HG02973 (cell line): ENCODE results near the gene HSD3B7.

Experiments
- ATAC-seq: cut with Tn5 transposase; IDR thresholded peaks from one replicate; pipeline ENCODE4 v1.9.1; 2021; ENCODE audit warnings: moderate library complexity; ENCODE audit not compliant: unreplicated experiment

HSD3B7 gene

DNA sequence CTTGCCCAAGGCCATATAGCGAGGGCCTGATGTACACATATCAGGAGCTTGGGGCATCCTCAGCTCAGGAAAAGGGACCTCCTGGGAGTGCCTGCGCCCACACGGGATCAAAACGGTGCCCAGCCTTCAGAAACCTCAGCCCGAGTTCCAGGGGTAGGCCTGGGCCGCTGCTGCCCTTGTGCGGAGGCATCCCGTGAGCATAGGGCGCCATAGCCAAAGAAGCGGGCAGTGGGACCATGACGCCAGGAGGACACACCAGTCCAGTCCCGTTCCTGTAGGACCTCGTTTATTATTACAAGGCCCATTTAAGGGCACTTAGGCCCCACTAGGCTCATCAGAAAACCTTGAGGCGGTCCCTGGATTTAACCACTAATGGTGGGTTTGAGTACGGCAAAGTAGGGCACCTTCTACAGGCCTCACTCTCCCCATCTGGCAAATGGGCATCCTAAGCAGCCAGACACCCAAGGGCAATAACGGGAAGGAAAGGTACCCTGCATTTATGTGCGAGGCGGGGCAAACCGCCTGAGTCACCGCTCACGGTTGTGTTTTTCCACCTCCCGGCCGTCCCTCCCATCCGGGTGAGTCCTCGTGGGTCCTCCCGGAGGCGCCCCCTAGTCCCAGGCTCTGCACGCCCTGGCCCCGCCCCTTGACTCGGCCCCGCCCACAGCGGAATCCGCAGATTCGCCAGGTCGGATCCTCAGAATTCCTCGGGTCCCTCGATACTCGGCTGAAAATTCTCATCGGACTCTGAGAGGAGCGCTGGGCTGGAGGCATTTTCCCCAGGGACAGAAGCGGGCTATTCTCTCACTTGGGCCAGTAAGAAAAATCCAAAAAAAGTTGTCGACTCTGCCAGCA lies 28.2 kb upstream of the HSD3B7 start:
- peak; percentile 28 for ATAC-seq

DNA sequence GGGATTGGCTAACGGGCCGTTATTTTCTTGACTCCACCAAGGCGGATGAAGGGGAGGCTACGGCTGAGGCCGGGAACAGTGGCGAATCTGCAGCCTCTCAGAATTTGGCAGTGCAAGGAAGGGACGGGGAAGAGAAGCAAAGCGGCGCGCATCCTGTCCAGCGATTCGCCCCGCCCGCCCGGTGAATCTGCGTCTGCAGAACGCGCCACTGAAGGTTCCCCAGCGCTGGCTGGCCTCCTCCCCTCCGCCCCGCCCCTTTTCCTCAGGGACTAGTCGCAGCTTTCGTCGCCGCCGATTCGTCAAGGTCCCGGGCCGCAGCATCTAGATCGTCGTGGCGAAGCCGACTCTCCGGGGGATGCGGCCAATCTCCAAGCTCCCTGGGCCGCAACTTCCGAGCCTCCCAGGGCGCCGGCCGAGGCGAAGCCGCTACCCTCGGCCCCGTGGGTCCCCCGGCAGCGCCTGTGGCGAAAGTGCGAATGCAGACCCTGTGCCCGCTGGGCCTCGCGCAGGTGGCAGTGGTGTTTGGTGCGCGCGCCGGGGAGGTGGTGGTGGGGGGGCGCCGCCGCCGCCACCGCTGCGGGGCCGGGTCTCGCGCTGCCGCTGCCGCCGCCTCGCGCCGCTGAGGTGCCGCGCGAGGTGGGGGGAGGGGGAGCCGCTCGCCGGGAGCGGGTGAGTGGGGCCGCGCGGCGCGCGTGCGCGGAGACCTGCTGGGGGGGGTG lies 27.4 kb upstream of the HSD3B7 start, which contains the start of gene SETD1A:
Gene SETD1A, plus strand, starts transcription at position 299 of the 719 bp plus-strand sequence. CDS start 978 bp downstream, outside the sequence.
- peak; percentile 63 for ATAC-seq

DNA sequence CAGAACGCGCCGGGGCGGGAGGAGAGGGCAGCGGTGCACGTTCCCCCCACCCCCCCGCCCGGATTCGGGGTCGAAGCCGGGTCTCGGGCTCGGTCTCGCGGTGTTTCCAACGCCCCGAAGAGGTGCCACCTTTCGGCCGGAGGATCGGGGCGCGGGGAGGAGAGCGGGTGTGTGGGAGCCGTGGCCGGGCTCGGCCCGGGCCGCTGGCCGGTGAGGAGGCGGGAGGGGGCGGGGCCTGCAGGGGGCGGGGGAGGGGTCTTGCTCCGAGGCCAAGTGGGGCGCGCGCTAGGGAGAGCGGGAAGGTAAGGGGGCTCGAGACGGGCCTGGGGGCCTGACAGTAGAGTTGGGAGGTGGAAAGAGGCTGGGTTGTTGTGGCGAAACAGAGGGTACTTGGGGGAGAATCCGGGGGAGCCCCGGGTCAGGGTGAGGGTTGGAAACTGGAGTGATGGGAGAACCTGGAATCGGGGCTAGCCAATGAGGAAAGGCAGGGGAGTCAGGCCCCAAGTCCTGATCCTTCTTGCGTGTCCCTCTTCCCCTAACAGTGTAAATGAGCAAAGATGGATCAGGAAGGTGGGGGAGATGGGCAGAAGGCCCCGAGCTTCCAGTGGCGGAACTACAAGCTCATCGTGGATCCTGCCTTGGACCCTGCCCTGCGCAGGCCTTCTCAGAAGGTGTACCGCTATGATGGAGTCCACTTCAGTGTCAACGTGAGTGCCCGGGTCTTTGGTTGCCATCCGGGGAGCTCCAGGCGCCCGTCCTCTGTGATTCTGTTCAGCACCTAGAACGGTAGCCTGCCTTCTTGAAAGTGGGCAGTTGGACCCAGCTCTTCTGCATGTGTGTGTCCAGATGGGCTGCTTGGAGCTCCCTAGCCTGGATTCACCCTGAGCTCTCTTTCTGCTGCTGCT lies 26.6 kb upstream of the HSD3B7 start:
- peak; percentile 18 for ATAC-seq

DNA sequence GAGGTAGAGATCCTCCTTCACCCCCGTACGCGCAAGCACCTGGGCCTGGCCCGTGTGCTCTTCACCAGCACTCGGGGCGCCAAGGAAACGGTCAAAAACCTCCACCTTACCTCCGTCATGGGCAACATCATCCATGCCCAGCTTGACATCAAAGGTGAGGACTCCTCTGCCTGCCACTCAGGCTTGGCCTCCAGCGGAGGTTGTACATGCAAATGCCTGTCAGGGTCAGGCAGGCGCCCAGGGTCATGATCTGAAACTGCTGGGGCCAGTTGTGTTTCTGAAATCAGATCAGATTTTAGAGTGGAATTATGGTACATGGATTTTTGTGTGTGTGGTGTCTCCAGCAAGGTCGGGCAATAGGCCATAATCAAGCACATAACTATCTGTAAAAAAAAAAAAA lies 23.6 kb upstream of the HSD3B7 start:
- no peak for ATAC-seq

DNA sequence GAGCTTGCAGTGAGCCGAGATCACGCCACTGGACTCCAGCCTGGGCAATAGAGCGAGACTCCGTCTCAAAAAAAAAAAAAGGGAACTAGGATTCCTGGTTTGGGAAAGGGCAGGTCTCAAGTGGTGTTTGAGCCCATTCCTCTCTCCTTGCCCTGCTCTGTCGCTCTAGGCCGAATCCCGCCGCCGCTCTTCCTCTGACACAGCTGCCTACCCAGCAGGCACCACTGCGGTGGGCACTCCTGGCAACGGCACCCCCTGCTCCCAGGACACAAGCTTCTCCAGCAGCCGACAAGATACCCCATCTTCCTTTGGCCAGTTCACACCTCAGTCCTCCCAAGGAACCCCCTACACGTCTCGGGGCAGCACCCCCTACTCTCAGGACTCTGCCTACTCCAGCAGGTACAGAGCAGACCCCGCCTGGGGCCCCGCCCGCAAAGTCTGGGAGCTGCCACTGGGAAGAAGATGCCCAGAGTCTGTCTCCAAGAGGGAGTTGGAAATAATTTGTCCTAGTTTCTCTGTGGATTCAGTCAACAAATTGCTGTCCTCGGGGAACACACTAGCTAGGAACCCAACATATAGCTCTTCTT lies 21.0 kb upstream of the HSD3B7 start:
- ATAC-seq, result no peak

DNA sequence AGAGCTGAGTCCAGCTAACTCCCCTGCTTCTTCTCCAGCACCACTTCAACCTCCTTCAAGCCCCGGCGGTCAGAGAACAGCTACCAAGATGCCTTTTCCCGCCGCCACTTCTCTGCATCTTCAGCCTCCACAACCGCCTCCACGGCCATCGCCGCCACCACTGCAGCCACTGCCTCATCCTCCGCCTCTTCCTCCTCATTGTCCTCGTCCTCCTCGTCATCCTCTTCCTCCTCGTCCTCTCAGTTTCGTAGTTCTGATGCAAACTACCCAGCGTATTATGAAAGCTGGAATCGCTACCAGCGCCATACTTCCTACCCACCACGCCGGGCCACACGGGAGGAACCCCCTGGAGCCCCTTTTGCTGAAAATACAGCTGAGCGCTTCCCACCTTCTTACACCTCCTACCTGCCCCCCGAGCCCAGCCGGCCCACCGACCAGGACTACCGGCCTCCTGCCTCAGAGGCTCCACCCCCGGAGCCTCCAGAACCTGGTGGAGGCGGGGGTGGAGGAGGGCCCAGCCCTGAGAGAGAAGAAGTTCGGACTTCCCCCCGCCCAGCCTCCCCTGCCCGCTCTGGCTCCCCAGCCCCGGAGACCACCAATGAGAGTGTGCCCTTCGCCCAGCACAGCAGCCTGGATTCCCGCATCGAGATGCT lies 20.3 kb upstream of the HSD3B7 start:
- no peak for ATAC-seq

DNA sequence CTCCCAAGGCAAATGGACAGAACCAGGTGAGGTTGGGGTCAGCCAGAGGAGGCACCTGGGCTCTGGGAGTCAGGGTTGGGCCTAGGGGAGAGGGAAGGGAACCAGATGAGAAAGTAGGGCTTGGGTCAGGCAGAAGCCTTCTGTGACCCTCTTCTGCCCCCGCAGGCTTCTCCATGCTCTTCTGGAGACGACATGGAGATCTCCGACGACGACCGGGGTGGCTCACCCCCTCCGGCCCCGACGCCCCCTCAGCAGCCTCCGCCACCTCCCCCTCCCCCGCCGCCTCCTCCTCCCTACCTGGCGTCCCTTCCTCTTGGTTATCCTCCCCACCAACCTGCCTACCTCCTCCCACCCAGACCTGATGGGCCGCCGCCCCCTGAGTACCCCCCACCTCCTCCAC lies 19.6 kb upstream of the HSD3B7 start:
- ATAC-seq, result no peak

DNA sequence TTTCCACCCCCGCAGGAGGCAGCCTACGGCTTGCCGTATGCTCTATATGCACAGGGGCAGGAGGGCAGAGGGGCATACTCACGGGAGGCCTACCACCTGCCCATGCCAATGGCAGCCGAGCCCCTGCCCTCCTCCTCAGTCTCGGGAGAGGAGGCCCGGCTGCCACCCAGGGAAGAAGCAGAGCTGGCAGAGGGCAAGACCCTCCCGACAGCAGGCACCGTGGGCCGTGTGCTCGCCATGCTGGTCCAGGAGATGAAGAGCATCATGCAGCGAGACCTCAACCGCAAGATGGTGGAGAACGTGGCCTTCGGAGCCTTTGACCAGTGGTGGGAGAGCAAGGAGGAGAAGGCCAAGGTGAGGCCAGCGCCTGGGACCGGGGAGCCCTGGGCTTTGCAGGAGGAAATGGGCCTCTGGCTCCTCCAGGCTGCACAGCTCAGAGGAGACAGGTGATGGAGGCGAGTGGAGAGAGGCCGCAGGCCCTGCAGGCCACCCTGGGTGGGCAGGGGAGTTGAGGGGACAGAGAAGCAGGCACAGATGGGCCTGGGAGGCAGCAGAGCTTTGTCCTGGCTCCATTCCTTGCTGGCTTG lies 18.9 kb upstream of the HSD3B7 start:
- no peak for ATAC-seq

DNA sequence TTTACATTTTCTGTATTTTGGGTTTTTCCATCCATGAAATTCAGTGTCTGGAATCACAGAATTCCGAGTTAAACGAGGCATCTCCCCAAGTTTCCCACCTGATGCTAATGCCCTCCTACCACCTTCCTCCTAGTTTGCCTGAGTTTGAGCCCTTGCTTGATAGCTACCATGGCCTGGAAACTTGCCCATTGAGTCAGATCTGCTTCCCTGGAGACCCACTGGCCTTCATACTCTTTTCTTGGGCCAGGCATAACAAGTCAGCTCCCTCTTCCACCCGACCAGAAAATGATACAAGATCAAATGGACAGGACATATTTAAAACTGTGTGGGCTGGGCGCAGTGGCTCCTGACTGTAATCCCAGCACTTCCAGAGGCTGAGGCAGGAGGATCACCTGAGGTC lies 17.2 kb upstream of the HSD3B7 start:
- ATAC-seq, result no peak

DNA sequence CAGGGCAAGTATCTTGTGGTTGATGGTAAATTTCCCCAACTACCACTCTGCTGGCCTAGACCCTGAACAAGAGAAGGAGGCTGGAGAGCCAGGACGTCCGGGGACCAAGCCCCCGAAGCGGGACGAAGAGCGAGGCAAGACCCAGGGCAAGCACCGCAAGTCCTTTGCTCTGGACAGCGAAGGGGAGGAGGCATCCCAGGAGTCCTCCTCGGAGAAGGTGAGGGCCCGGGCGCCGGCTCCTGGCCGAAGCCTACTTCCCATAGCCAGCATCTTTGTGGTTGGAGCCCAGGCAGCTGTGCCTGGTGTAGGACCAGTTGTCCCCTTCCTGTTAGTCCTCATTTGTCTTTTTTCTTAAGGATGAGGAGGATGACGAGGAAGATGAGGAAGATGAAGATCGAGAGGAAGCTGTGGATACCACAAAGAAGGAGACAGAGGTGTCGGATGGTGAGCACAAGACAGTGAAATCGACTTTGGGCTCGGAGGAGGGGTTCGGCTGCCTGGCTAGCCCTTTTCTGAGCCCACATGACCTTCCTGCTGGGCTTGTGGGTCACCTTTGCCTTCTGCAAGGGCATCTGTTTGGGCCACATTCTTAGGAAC lies 15.7 kb upstream of the HSD3B7 start:
- no peak for ATAC-seq

DNA sequence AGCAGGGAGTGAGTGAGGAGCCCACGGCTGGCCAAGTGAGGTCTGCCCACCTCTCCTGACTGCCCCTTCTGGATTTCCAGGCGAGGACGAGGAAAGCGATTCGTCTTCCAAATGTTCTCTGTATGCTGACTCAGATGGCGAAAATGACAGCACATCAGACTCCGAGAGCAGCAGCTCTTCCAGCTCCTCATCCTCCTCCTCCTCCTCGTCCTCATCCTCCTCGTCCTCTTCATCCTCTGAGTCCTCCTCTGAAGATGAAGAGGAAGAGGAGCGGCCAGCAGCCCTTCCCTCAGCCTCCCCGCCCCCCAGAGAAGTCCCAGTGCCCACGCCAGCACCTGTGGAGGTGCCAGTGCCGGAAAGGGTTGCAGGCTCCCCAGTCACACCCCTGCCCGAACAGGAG lies 13.7 kb upstream of the HSD3B7 start:
- no peak for ATAC-seq

DNA sequence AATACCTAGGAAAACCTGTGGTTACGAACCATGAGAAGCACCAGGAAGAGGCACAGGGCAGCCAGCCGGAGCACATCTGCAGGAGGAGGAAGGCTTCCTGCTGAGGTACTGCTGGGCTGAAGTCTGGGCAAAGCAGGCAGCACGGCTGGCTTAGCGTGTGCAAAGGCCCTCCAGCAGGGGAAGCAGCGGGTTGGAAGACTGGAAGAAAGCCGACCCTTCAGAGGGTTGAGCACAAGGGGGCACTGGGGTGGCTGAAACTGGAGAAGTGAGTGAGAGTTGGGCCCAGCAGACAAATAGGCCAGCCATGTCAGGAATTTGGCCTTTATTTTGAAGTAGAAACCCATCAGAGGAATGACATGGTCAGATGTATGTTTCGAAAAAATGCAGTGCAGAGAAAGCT lies 12.1 kb upstream of the HSD3B7 start:
- no peak for ATAC-seq

DNA sequence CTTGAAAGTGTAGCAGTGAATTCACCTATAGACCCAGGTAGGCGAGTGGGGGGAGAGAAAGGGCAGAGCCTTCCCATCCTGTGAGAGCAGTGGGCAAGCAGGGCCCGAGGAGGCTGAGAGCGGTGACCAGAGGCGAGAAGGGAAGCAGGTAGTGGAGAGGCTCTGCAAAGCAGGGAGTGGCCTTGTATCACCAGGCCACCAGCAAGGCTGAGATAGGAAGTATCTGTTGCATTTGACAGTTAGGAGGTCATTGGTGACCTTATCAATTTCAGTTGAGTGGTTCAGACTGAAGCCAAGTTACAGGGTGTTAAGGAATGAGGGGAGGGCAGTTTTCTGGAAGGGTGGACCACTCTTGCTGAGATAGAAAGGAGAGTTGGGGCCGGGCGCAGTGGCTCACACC lies 10.7 kb upstream of the HSD3B7 start:
- ATAC-seq, result no peak

DNA sequence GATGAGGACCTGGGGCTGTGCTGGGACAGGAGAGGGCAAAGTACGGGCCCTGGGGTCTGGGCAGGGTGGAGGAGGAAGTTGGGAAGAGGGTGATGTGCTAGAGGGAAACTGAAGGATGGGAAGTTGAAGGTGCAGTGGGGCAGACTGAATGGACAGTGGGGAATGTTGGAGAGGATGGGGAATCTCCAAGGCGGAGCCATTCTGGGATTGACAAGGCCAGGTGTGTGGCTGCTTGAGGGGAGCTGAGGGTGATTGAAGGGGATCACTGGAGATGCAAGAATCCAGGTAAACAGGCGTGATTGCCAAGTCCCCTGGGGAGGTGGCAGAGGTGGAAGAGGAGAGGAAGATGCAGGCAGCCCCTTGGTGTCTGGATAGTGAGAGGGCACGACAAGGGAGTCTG lies 8.5 kb upstream of the HSD3B7 start:
- ATAC-seq, result no peak

DNA sequence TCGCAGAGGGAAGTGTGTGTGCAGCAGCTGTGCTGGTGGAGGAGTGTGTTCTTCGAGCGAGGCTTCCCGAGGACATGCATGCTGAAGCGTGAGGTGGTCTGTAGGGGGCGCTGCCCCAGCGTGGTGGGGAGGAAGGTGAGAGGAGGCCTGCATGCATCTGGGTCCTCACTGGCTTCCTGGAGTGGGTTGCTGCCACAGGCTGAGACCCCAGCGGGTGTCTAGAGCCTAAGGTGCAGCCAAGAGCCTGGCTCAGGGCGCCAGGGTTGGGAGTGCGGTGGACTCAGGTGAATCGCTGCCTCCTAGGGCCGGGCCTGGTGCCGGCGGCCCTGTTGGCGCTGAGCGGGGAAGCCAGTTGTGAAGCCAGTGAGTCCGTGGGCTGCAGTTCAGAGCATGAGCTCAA lies 7.5 kb upstream of the HSD3B7 start:
- ATAC-seq, result no peak

DNA sequence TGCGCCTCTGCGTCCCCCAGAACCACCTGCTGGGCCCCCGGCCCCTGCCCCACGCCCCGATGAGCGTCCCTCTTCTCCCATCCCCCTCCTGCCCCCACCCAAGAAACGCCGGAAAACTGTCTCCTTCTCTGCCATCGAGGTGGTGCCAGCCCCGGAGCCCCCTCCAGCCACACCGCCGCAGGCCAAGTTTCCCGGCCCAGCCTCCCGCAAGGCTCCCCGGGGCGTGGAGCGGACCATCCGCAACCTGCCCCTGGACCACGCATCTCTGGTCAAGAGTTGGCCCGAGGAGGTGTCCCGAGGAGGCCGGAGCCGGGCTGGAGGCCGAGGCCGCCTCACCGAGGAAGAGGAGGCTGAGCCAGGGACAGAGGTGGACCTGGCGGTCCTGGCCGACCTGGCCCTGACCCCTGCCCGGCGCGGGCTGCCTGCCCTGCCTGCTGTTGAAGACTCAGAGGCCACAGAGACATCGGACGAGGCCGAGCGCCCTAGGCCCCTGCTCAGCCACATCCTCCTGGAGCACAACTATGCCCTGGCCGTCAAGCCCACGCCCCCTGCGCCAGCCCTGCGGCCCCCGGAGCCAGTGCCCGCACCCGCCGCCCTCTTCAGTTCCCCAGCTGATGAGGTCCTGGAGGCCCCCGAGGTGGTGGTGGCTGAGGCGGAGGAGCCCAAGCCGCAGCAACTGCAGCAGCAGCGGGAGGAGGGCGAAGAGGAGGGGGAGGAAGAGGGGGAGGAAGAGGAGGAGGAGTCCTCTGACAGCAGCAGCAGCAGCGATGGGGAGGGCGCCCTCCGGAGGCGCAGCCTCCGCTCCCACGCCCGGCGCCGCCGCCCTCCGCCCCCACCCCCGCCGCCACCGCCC lies 5.6 kb upstream of the HSD3B7 start:
- ATAC-seq, result no peak

DNA sequence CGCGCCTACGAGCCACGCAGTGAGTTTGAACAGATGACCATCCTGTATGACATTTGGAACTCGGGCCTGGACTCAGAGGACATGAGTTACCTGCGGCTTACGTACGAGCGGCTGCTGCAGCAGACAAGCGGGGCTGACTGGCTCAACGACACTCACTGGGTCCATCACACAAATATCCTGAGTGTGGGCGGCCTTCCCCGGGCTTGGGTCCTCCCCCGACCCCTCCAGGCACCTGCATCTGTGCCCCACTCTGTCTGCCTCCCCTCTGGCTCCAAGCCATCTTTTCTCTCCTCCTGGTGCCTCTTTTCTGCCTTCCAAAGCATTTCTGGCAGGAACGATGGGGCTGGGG lies 5.0 kb upstream of the HSD3B7 start:
- ATAC-seq, result no peak

DNA sequence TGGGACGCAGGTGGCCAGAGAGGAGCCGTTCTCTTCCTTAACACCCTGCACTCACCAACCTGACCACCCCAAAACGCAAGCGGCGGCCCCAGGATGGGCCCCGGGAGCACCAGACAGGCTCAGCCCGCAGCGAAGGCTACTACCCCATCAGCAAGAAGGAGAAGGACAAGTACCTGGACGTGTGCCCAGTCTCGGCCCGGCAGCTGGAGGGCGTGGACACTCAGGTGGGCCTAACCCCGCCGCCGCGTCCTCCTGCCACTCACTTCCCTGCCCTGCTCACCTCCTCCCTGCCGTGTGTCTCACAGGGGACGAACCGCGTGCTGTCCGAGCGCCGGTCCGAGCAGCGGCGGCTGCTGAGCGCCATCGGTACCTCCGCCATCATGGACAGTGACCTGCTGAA lies 4.6 kb upstream of the HSD3B7 start:
- ATAC-seq, result no peak

DNA sequence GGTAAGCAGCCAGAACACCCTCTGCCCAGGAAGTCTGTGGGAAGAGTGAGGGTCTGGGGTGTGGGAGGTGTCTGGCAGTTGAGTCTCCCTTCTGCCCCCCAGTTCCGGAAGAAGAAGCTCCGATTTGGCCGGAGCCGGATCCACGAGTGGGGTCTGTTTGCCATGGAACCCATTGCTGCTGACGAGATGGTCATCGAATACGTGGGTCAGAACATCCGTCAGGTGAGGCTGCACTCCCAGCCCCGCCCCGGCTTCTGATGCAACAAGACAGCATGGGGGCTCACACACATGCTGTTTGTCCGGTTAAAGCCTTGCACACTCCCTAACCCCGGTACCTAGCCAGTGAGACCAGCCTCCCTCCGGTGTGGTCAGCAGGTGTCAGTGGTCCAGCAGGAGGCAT lies 4.0 kb upstream of the HSD3B7 start:
- ATAC-seq, result no peak
